Esophagus muscularis mucosa (tissue), 4 donors: ENCODE data around the gene CLIC5. TPM values are rescaled to one million over a fixed set of nuclear protein-coding genes. Genes with fewer than 3 reads are reported as not detected.

Experiments
- DNase-seq: peaks from one replicate; pipeline ENCODE4 v3.0.0-alpha.2; 2017; ENCODE audit errors: extremely low spot score
- H3K27ac ChIP-seq, 4 donors: fragments of 200-600 bp; sonication (generic); replicated peaks in 1 of 4; 1 replicate in 3 of 4; 2 replicates in 1 of 4; pipeline ENCODE4 v1.5.1; 2016 to 2019; ENCODE audit warnings: mild to moderate bottlenecking in 1 of 4
- H3K27me3 ChIP-seq, 4 donors: fragments of 200-600 bp; sonication (generic); one replicate each; pipeline versions ENCODE4 v1.5.1 to v1.6.0; 2016 to 2019
- H3K36me3 ChIP-seq, 4 donors: fragments of 200-600 bp; sonication (generic); one replicate each; pipeline ENCODE4 v1.5.1; 2016 to 2019
- H3K4me1 ChIP-seq, 4 donors: fragments of 200-600 bp; sonication (generic); one replicate each; pipeline ENCODE4 v1.5.1; 2016 to 2019
- H3K4me3 ChIP-seq, 4 donors: fragments of 200-600 bp; sonication (generic); 1 replicate in 2 of 4; 2 replicates in 2 of 4; pipeline ENCODE4 v1.5.1; 2016 to 2019; ENCODE audit warnings: mild to moderate bottlenecking in 4 of 4, moderate library complexity in 1 of 4
- H3K9me3 ChIP-seq, 4 donors: fragments of 200-600 bp; sonication (generic); 1 replicate in 3 of 4; 2 replicates in 1 of 4; pipeline ENCODE4 v1.5.1; 2016 to 2019
- CTCF ChIP-seq, 3 experiments: fragments of 200-600 bp in 2 of 3; fragments of 450-650 bp in 1 of 3; sonication (generic) in 2 of 3; IDR thresholded peaks; one replicate each; pipeline ENCODE4 v1.5.1; 2017 to 2019; ENCODE audit warnings: antibody characterized with exemption in 3 of 3, mild to moderate bottlenecking in 2 of 3, moderate library complexity in 1 of 3
- EP300 ChIP-seq: sonication (generic); formaldehyde crosslinking; IDR thresholded peaks from one replicate; pipeline ENCODE4 v1.6.1; 2017; ENCODE audit warnings: antibody characterized with exemption
- POLR2A ChIP-seq: fragments of 450-650 bp; IDR thresholded peaks from one replicate; pipeline ENCODE4 v1.6.1; 2017; ENCODE audit warnings: antibody characterized with exemption, moderate library complexity, mild to moderate bottlenecking, low read depth
- POLR2AphosphoS5 ChIP-seq, 2 donors: sonication (generic); formaldehyde crosslinking; IDR thresholded peaks; one replicate each; pipeline ENCODE4 v1.6.1; 2017; ENCODE audit warnings: antibody characterized with exemption in 2 of 2
- WGBS: methylation state at CpG from one replicate; pipeline ENCODE4 v1.1.5; 2018; 5-methylcytosine and 5-hydroxymethylcytosine counted together
- intact Hi-C: fragments of 100-400 bp; cut with DNase I; formaldehyde crosslinking; loops from one replicate; pipeline ENCODE4 v1.15.1; 2023
- total RNA-seq, 4 donors: library from RNA; depleted of rRNA; stranded (reverse); fragments of >200 nt; gene quantifications; one replicate each; pipeline versions ENCODE4 v1.1.0 to v1.2.1, GENCODE V29; 2016

The CLIC5 gene
- total RNA-seq, 4 donors from 2014 or later = 5.3 to 7.2 (median 6.3) TPM

- no peak for DNase-seq
- Histone ChIP-seq H3K9me3 (no peaks in the 10 kb centered on the region), H3K27ac (no peak overlapping the region), H3K27me3 (no peaks in the 10 kb centered on the region), H3K4me1 (peaks cover 0 to 14% (median 5%) of the 10 kb centered on the region in 4 donors), H3K36me3 (no peaks in the 10 kb centered on the region), H3K4me3 (no peak overlapping the region)
- intact Hi-C loops = no loop called here
- TF ChIP-seq CTCF (IDR thresholded peaks at IDR 0.05) (no peak), POLR2AphosphoS5 (IDR thresholded peaks at IDR 0.05) (no peak), EP300 (no peak), POLR2A (no peak)
- 81% methylated on average over 2 of the region's 2 CpGs for WGBS
Observed at GRCh38 chr6:46026307-46026706, 10.6 kb upstream of the CLIC5 start.

GRCh38 chr6:46025573-46025972 is 9.9 kb upstream of the CLIC5 start:
- 82% methylated on average over 4 of the region's 4 CpGs for WGBS
- Histone ChIP-seq H3K27ac (no peak overlapping the region), H3K4me3 (no peak overlapping the region), H3K4me1 (peaks cover 0 to 14% (median 5%) of the 10 kb centered on the region in 4 donors), H3K27me3 (no peaks in the 10 kb centered on the region), H3K9me3 (no peaks in the 10 kb centered on the region), H3K36me3 (no peaks in the 10 kb centered on the region)
- intact Hi-C loops = no loop called here
- no peak for TF ChIP-seq EP300
- TF ChIP-seq POLR2AphosphoS5 (IDR thresholded peaks at IDR 0.05) = no peak
- TF ChIP-seq POLR2A = no peak
- no peak for TF ChIP-seq CTCF (IDR thresholded peaks at IDR 0.05)
- peak; percentile 82 for DNase-seq

- peak; percentile 5 for DNase-seq
- H3K27me3 ChIP-seq = no peaks in the 10 kb centered on the region
- H3K36me3 ChIP-seq = no peaks in the 10 kb centered on the region
- H3K4me3 ChIP-seq = no peak overlapping the region
- H3K4me1 ChIP-seq = peaks cover 0 to 14% (median 5%) of the 10 kb centered on the region in 4 donors
- 52% methylated on average over 1 of the region's 1 CpG for WGBS
- no peaks in the 10 kb centered on the region for H3K9me3 ChIP-seq
- intact Hi-C loops = no loop called here
- TF ChIP-seq EP300 (no peak), POLR2A (no peak), POLR2AphosphoS5 (IDR thresholded peaks at IDR 0.05) (no peak), CTCF (IDR thresholded peaks at IDR 0.05) (no peak)
- peak overlapping the region in 1 of 4 donors; percentile 21 for H3K27ac ChIP-seq
Observed at GRCh38 chr6:46024124-46024769, 8.6 kb upstream of the CLIC5 start.

GRCh38 chr6:46023216-46023915 is 7.7 kb upstream of the CLIC5 start:
- TF ChIP-seq POLR2AphosphoS5 (IDR thresholded peaks at IDR 0.05) = no peak
- TF ChIP-seq EP300 = no peak
- H3K36me3 ChIP-seq = no peaks in the 10 kb centered on the region
- no peaks in the 10 kb centered on the region for H3K27me3 ChIP-seq
- peaks cover 0 to 14% (median 5%) of the 10 kb centered on the region in 4 donors for H3K4me1 ChIP-seq
- no peak overlapping the region for H3K27ac ChIP-seq
- no peaks in the 10 kb centered on the region for H3K9me3 ChIP-seq
- intact Hi-C loops = no loop called here
- 32% methylated on average over 3 of the region's 3 CpGs for WGBS
- no peak overlapping the region for H3K4me3 ChIP-seq
- peak; percentile 79 for DNase-seq

- H3K9me3 ChIP-seq = no peaks in the 10 kb centered on the region
- intact Hi-C loops = no loop called here
- WGBS = 81% methylated on average over 5 of the region's 5 CpGs
Observed at GRCh38 chr6:46022106-46022948, 6.7 kb upstream of the CLIC5 start.

More at GRCh38 chr6:46022106-46022948, 6.7 kb upstream of the CLIC5 start:
- Histone ChIP-seq H3K4me1 (peaks cover 0 to 14% (median 5%) of the 10 kb centered on the region in 4 donors), H3K4me3 (no peak overlapping the region), H3K36me3 (no peaks in the 10 kb centered on the region), H3K27me3 (peaks cover 0 to 7% (median 0%) of the 10 kb centered on the region in 4 donors), H3K27ac (no peak overlapping the region)
- DNase-seq = peak; percentile 62
- TF ChIP-seq EP300 (no peak), POLR2A (no peak), POLR2AphosphoS5 (IDR thresholded peaks at IDR 0.05) (no peak), CTCF (IDR thresholded peaks at IDR 0.05) (no peak)
